Right forelimb (tissue), 1 donor: ENCODE measurements around the gene ELFN1.

Source experiments
- DNase-seq: peaks from one replicate; pipeline ENCODE4 v3.0.0-alpha.2; 2018

Gene ELFN1

DNA sequence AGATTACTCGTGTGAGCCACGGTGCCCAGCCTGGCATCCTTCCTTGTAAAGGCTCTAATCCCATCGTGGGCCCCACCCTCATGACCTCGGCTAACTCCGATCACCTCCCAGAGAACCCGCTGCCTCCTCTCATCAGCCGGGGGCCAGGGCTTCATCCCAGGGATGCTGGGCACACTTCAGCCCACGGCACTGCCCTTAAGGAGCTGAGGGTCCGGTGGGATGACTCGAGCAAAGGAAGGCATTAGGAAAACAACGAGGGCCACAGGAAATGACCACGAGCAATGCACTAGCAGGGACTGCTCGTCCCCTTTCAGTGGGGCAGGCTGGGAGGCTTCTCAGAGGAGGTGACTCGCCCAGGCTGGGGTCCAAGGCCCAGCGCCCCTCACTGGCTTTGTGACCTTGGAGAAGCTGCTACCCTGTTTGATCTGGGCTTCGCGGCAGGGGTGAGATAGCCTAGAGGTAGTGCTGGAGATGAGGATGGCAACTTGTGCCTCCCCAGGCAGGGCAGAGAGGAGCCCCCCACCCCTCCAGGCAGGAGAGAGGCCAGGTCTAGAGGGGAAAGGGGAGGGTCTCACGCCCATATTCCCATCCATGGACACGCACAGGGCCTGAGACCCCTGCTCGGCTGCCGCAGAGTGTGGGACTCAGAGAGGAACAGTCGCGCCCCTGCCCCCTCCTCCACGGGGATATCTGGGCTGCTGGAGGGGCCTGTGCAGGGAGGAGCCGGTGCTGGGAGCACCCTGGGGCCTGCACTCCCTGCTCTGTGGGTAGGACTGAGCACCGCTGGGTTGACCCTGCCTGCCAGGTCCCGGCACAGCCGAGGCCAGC, 26.8 kb downstream of the ELFN1 start:
- no peak for DNase-seq

DNA sequence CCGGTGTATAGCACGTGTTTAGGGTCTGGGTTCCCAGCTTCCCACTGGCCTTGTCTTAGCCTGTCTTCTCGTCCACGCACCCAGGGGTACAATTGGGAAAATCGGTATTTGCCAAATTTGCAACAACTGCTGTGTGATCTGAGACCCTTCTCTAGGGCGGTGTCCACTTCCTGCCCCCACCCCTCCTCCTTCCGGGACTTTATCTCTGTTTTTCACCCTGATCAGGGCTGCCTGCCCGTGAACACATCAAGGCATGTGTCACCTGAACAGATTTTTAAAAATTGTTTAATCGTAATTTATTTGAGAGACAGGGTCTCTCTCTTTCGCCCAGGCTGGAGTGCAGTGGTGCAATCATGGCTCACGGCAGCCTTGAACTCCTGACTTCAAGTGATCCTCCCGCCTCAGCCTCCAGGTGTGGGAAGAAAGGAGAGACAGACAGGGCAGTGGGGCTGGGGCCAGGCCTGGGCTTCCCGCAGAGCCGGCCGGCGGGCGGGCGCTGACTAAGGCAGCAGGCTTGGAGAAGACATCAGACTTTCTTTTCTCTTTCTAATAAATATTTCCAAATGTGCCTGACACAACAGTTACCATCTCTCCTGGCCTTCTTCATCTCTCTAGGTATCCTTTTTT, 27.5 kb downstream of the ELFN1 start:
- no peak for DNase-seq

DNA sequence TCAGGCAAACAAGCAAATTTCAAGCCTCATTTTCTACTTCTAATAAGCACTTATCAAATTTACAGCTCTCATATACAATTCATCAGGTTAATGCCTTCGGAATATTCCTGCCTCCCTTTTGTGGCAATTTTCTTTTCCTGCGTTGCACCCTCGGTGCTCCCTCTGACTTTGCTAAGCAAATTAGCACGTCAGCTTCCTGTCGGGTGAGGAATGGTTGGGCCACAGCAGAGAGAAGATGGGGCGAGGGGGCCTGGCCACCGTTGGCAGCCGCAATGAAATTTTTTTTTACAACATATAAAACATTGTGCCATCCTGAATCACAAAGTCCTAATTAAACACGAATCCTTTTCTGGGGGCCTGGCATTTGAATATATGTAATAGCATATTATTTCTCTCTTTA, 28.1 kb downstream of the ELFN1 start:
- DNase-seq: no peak

DNA sequence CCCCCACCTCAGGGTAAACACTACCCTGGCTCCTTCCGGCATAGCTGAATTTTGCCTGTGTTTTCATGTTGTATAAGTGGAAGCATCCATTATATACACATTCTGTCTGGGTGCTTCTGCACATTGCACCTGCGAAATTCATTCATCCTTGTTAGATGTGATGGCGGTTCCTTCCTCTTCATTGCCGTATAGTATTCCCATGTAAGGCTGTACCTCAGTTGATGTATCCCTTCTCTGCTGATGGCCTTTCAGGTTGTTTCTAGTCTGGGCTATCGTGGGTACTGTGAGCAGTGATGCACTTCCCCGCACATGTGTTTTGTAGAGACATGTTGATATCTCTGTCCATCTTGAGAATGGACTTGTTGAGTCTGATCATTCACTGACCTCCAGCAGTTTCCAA, 28.9 kb downstream of the ELFN1 start:
- no peak for DNase-seq

DNA sequence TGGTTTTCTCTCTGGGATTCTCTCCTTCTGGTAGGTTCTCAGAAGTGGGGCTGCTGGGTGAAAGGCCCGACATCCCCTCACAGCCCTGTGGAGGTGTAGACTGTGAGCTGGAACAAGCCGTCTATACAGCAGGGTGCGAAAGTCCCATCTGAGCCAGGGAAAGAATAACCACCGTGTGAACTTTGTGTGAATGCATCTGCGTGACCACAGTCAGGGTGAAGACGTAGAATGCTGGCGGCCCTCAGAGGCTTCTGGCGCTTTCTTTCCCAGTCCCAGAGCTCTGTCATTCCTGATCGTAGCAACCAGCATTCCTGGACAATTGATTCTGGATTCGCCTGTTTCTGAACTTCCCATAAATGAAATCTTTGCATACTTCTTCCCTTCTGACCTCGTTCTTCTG, 30.0 kb downstream of the ELFN1 start:
- no peak for DNase-seq

DNA sequence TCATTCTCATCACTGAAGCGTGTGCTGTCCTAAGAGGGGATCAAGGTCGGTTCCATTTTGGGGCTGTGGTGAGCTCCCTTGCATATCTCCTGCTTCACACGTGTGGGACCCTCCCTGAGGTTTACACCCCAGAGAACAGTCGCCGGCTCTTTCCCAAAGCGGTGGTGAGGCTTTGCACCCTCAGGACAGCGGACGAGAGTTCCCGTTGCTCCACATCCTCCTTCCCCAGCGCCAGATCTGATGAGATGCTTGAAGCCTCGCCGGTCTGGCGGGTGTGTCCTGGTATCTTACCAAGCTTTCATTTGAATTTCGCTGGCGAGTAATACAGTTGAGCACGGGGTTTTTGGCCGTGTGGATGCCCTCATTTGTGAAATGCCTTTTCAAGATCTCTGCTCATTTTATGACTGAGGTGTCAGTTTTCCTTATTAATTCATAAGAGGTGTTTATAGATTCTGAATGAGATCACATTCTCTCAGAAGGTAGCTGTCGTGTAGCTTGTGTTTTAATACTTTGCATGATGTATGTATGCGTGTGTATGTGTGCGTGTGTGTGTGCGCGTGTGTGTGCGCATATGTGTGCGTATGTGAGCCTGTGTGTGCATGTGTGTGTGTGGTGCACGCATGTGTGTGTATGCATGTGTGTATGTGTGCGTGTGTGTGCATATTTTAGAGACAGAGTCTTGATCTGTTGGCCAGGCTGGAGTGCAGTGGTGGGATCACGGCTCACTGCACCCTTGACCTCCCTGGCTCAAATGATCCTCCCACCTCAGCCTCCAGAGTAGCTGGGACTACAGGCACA, 30.7 kb downstream of the ELFN1 start:
- no peak for DNase-seq

DNA sequence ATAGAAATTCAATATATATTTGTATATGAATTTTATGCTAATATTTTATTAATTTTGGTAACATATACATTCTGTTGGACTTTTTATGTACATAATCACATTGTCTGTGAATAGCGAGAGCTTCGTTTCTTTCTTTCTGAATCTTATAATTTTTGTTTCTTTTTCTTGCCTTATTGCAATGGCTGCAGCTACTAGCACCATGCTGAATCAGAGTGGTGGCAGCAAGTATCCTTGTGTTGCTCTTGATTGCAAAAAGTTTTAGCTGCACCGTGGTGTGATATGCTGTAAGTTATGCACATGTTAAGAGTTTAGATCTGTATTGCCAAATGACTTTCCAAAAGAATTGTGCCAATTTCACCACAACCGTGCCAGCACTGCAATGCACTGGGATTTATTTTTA, 32.6 kb downstream of the ELFN1 start:
- no peak for DNase-seq

DNA sequence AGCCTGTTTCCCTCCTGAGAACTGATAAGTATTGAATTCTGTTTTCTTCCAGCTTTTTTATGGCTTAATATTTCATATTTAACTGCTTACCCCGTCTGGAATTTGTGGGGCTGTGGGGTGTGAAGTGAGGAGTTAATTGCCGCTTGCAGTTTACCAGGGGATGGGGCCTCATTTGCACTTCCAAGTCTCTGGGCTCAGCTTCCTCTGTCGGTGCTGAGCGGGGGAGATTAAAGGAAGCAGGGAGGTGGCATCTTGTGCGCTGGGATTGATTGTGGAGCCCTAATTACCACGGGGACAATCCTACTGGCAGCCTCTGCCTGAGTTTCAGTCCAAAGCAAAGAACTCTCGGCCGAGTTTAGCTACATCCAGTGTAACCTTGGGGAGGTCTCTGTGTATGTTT, 33.4 kb downstream of the ELFN1 start:
- no peak for DNase-seq

DNA sequence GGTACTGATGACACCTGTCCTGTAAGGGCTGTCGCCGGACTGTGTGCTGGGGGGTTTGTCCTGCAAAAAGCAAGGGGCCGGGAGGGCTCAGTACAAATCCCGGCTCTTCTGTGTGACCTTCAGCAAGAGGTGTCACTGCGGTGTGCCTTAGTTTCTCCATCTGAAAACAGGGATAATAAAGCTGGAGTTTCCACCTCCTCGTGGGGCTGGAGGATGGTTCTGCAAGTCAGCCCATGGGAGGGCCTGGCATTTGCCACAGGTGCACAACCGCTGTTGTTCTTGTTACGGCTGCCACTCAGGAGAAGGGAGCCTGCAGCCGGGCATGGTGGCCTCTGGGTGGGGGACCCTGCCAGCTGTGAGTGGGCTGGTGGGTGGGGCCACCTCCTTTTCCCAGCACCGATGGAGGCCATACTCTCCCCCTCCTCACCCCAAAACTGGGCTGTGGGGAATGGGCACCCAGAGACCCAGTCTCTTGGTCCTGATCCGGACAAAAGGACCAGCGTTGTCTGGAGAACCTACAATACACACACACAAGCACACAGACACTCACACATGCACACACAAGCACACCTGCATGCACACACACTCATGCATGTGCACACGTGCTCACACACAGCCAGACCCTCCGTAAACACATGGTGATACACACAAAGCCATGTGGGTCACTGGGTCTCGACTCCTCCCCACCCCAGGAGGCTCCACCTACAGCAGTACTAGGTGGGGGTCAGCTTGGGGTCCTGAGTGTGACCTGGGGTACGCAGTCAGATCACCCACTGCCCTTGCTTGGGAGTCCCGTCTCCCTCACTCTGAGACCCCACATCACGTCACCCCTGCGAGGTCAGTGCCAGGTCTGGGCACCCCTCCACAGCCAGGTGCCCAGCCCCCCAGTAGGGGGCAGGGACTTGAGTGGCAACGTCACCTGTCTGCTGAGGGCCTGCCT, 34.1 kb downstream of the ELFN1 start:
- DNase-seq: no peak

DNA sequence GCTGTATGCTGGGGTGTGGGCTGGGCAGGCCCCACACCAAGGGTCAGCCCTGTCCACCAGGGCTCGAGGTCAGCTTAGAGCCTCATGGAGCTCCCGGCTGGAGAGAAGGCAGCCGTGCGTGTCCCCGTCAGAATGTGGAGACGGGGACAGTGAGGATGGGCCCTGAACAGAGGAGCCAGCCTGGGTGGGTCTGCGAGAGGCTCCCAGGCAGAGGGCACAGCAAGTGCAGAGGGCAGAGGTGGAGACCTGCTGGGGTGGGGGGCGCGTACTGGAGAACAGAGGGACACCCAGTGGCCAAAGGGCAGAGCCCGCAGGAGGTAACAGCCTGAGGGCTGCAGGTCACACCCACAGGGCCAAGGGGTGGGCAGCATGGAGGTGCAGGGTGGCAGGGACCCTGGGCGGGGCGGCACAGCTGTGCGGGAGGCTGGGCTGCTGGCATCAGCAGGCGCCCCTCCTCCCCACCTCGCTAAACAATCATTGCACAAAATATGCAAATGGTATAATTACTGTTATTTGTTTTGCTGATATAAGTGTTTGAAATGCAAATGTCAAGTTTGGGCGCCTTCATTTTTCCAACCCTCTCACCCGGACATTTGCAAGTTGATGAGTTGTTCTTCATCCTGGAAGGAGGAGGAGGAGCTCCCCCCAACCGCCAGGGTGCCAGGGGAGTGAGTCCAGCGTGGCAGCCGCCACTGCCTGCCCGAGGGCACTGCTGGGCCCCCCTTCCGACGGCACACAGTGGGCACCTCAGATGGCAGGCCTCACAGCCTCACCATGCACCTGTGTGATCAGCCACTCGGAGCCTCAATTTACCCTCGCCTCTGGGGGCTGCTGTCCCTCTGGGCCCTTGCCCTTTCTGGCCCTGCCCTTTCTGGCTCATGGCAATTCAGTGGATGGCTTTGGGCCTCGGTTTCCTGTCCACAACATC, 35.0 kb downstream of the ELFN1 start:
- no peak for DNase-seq

DNA sequence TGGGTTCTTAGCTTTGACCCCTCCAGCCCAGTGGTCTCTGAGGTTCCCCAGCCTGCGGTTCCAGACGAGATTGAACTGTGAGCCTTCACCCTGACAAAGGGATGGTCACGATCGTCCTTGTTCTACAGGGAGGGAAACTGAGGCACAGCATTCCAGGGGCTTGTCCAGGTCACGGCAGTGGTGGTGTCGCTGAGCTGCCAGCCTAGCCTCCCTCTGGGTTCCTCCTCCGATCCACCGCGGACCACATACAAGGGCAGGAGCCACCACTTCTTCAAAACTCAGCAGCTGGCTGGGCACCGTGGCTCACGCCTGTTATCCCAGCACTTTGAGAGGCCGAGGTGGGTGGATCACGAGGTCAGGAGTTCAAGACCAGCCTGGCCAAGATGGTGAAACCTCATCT, 35.8 kb downstream of the ELFN1 start:
- no peak for DNase-seq

DNA sequence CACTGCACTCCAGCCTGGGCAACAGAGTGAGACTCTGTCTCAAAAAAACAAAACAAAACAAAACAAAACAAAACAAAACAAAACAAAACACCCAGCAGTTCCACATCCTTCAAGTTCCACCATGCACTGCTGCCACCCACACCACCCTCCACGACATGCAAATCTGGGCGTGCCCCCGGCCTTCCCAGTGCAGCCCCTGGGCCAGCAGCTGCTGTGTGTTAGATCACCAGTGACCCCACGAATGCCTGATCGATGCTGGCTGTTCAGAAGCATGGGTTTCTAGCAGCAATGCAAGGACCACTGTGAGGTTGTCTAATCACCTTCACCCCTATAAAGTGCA, 36.3 kb downstream of the ELFN1 start:
- DNase-seq: no peak

DNA sequence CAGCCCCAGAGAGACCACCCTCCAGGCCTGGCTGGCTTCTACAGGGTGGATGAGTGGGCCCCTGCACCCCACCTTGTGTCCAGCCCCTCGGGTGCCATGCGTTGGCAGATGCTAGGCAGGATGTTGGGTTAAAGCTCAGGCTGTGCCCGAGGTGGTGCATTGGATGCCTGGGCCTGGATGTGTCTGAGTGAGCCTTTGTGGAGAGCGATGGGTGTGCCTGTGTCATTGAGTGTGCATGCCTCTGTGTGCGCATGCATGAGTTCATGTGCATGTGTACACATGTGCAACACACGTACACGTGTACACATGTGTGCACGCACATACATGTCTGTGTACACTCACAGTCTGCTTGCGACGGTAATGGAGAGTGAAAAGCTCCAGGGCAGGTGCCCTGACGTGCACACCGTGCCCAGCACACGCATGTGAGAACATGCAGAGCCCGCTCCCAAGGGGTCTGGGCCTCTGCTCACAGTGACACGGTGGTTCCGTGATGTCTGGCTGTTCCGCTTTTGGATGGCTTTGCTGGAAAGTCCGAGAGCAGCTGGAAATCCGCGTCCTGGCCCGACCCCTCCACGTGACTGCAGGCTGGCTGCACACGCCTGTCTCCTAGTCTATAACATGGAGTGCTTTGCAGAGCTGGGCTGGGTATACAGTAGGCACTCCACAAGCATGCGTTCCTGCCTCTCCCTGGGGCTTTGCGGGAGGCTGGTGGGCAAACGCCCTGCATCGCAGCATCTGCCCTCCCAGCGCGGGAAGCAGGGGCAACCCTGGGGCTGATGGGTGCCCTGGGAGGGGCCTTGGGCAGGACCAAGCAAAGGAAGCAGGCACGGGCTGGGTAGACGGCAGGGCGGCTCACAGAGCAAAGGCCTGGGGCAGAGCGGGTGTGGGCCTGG, 36.9 kb downstream of the ELFN1 start:
- DNase-seq: no peak

DNA sequence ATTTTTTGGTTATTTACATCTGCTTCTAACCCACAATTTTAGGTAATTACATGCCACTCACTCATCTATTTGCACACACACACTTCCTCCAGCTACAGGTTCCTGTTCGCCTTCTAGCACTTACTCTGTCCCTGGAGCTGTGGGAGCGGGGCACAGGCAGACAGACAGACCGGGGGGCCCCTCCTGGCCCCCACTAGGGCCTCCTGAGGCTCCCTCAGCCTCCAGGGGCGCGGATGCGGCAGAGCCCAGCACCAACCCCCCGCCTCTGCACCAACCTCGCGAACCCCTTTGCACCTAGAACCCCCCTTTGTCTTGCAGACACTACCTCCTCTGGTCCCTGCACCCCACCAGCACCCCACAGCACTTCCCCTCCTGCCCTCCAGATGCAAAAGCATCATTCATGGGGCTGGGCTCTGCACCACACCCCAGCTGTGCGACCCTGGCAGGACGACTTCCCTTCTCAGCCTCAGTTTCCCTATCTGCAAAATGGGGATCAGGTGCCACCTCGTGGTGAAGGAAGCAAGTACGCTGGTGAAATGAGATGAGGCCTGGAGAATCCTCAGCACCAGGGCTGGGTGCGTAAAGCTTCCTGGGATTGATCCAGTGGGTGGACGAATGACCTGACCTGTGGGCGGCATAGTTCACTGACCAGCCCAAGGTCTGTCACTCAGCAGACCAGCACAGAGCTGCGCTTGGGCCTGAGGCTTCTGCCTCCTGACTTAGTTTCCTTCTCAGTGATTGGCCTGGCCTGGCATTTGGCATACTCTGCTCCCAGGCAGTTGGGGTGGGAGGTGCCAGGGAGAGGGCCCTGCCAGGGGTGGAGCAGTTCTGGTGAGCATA, 37.9 kb downstream of the ELFN1 start:
- no peak for DNase-seq

DNA sequence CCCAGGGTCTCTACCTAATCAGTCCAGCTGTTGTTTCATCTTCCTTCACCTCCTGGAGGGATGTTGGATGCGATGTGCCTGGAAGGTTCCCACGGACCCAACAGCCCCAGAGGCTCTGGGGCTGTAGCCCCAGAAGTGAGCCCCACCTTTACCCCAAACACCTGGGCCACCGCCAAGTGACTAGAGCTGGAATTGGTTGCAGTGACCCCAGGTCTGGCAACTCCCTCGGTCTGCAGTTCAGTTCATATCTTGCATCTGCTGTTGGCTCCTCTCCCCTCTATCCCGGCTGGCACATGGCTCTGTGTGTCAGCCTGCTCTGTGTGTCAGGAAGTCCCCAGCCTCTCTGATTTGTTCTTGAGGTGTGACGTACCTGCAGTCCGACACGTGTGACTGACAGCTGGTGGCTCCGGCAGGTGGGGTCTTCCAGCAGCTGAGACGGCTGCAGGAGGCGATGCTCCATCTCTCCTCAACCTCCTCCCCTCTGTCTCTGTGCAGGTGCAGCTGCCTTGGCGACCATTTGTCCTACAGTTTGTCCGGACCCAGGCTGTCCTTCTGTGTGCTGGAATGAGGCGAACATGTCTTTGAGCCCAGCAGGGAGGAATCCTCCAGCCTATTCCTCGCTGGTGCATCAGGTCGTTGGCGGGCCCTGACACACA, 38.6 kb downstream of the ELFN1 start:
- DNase-seq: no peak

DNA sequence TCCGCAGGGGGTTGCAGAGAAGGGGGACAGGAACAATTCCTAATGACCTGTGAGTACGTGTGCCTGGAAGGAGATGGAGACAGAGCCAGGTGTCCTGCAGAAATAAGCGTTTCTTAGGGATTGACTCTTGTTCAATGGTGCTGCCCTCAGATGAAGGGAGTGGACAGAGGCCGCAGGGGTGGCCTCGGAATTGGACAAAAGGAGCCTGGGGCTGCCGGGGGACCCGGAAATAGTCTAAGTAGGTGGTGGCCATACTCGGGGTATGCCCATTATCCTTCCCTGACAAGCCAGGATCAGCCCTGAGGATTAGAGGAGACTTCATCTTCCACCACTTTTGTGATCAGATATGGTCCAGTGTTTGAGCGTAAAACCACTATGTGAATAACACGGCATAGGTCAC, 39.2 kb downstream of the ELFN1 start:
- no peak for DNase-seq

DNA sequence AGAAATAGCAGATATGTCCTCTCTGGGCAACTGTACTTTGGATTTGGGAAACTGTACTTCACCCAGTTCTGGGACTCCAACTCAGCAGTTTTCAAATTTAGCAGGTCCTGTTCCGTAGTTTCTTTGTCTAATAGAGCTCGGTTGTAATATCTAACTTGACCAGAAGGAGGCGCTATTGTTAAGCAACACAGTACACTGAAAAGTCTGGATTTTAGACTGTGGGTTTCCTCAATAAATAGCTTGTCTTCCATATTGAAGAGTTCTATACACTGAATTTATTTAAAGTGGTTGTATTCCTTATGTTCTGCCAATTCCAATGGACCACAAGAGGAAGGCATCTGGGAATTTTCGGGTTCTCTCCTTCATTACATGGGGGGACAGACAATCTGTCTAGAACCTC, 39.8 kb downstream of the ELFN1 start:
- no peak for DNase-seq

DNA sequence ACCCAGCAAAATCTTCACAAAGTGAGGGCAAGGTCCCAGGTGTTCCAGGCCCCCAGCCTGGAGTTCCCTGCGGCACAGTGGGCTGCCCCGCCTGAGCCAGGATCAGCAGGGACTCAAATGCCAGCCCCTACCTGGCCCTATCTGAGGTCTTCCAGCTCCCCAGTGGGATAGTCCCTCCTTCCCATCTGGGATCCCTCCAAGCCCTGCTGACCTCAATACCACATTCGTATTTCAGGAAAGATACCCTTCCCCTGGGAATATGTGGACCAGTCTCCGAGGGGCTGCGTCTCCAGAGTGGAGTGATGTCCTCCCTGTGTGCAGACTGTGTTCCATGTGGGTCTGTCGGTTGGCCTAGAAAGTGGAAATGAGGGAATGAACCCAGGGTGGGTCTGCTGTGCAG, 40.9 kb downstream of the ELFN1 start:
- DNase-seq: no peak

DNA sequence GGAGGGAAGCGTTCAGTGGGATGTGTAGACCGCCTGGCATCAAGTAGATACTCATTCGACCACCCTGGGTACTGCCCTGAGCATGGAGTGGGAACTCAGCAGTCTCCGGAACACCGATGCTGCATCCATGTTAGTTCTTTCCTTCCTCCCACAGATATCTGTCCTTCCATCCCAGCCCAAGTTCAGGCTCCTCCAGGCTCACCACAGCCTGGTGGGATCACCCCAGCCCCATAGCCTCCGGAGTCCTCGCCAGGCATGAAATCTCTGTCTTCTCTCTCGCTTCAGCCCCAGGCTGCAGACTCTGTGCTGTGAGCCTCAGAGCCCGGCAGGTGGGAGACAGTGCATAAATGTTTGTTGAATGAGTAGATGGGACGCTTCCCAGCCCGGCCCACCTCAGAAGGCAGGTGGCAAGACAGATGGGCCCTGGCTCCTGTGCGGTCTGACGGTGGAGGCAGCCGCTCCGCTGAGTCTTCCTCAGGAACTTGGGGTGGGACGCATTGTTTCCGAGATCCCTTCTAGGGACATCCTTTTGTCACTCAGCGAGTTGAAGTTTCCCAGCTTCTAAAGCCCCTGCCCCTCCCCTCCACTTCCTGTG, 42.9 kb downstream of the ELFN1 start:
- DNase-seq: no peak
